ENCODE data around the gene C9orf57. TPM values are rescaled to one million over a fixed set of nuclear protein-coding genes. Genes with fewer than 3 reads are reported as not detected.
"Not testable (repeated sequence)": the region's sequence is repeated elsewhere in the genome, so short reads cannot be mapped to it uniquely, and the experiment has no call there.

The C9orf57 gene
- total and polyA plus RNA-seq, 2 donors from 2014 or later: not detected

GRCh38 chr9:72089451-72090130, 29.2 kb upstream of the C9orf57 start:
- no peaks in the 10 kb centered on the region for H3K4me1 ChIP-seq (ENCODE audit: control insufficient read depth in 2 of 3, insufficient read depth in 2 of 3, low read depth in 1 of 3, low read length in 3 of 3)
- FAIRE-seq: no peak
- H3K9me3 ChIP-seq (ENCODE audit: control insufficient read depth in 2 of 3, insufficient read depth in 1 of 3, low read length in 3 of 3): no peaks in the 10 kb centered on the region
- H3K36me3 ChIP-seq (ENCODE audit: control insufficient read depth in 2 of 3, insufficient read depth in 3 of 3, low read length in 3 of 3): no peaks in the 10 kb centered on the region
- no peak overlapping the region for H3K9ac ChIP-seq (ENCODE audit: low read length in 3 of 3)
- H3K27ac ChIP-seq (ENCODE audit: low read depth in 2 of 2, low read length in 2 of 2): no peak overlapping the region
- DNase-seq: peak in 3 of 5 donors; percentile 25 to 70 (median 67)
- intact Hi-C loops (cut with DNase I): no loop called here
- no peaks in the 10 kb centered on the region for H3K27me3 ChIP-seq (ENCODE audit: control insufficient read depth, insufficient read depth, low read length)
- TF ChIP-seq CTCF (IDR thresholded peaks at IDR 0.05; ENCODE audit: borderline replicate concordance, extremely low read depth, insufficient read depth): no peak
- H3K4me3 ChIP-seq (ENCODE audit: low read length in 3 of 3): no peak overlapping the region

- no peak for FAIRE-seq
These were observed 22.1 kb upstream of the C9orf57 start for GRCh38 chr9:72082536-72082935.

GRCh38 chr9:72074666-72075065, 14.3 kb upstream of the C9orf57 start:
- H3K36me3 ChIP-seq (ENCODE audit: control insufficient read depth in 2 of 3, insufficient read depth in 3 of 3, low read length in 3 of 3); H3K4me3 ChIP-seq (ENCODE audit: low read length in 3 of 3); intact Hi-C loops (cut with DNase I); H3K27ac ChIP-seq (ENCODE audit: low read depth in 2 of 2, low read length in 2 of 2); H3K4me1 ChIP-seq (ENCODE audit: control insufficient read depth in 2 of 3, insufficient read depth in 2 of 3, low read depth in 1 of 3, low read length in 3 of 3); DNase-seq; H3K27me3 ChIP-seq (ENCODE audit: control insufficient read depth, insufficient read depth, low read length); FAIRE-seq; H3K9me3 ChIP-seq (ENCODE audit: control insufficient read depth in 2 of 3, insufficient read depth in 1 of 3, low read length in 3 of 3); H3K9ac ChIP-seq (ENCODE audit: low read length in 3 of 3): not testable (repeated sequence)

More at GRCh38 chr9:72082536-72082935, 22.1 kb upstream of the C9orf57 start:
- intact Hi-C loops (cut with DNase I): no loop called here
- no peak for TF ChIP-seq CTCF (IDR thresholded peaks at IDR 0.05; ENCODE audit: borderline replicate concordance, extremely low read depth, insufficient read depth)
- H3K4me3 ChIP-seq (ENCODE audit: low read length in 3 of 3): no peak overlapping the region
- H3K27me3 ChIP-seq (ENCODE audit: control insufficient read depth, insufficient read depth, low read length): no peaks in the 10 kb centered on the region
- no peaks in the 10 kb centered on the region for H3K36me3 ChIP-seq (ENCODE audit: control insufficient read depth in 2 of 3, insufficient read depth in 3 of 3, low read length in 3 of 3)
- no peak overlapping the region for H3K27ac ChIP-seq (ENCODE audit: low read depth in 2 of 2, low read length in 2 of 2)
- H3K4me1 ChIP-seq (ENCODE audit: control insufficient read depth in 2 of 3, insufficient read depth in 2 of 3, low read depth in 1 of 3, low read length in 3 of 3): no peaks in the 10 kb centered on the region
- H3K9me3 ChIP-seq (ENCODE audit: control insufficient read depth in 2 of 3, insufficient read depth in 1 of 3, low read length in 3 of 3): no peaks in the 10 kb centered on the region
- no peak for DNase-seq
- no peak overlapping the region for H3K9ac ChIP-seq (ENCODE audit: low read length in 3 of 3)

GRCh38 chr9:72065076-72065475, 4.7 kb upstream of the C9orf57 start:
- no peak for FAIRE-seq

More at GRCh38 chr9:72065076-72065475, 4.7 kb upstream of the C9orf57 start:
- Histone ChIP-seq H3K27ac (ENCODE audit: low read depth in 2 of 2, low read length in 2 of 2) (no peak overlapping the region), H3K4me3 (ENCODE audit: low read length in 3 of 3) (no peak overlapping the region), H3K4me1 (ENCODE audit: control insufficient read depth in 2 of 3, insufficient read depth in 2 of 3, low read depth in 1 of 3, low read length in 3 of 3) (no peaks in the 10 kb centered on the region), H3K27me3 (ENCODE audit: control insufficient read depth, insufficient read depth, low read length) (no peaks in the 10 kb centered on the region), H3K36me3 (ENCODE audit: control insufficient read depth in 2 of 3, insufficient read depth in 3 of 3, low read length in 3 of 3) (no peaks in the 10 kb centered on the region), H3K9me3 (ENCODE audit: control insufficient read depth in 2 of 3, insufficient read depth in 1 of 3, low read length in 3 of 3) (no peaks in the 10 kb centered on the region), H3K9ac (ENCODE audit: low read length in 3 of 3) (no peak overlapping the region)
- no peak for DNase-seq
- intact Hi-C loops (cut with DNase I): no loop called here
- TF ChIP-seq CTCF (IDR thresholded peaks at IDR 0.05; ENCODE audit: borderline replicate concordance, extremely low read depth, insufficient read depth): no peak

Measured in kidney (tissue), 14 donors.